B cell (primary cell): ENCODE data around the gene CELF4. TPM values are rescaled to one million over a fixed set of nuclear protein-coding genes. Genes with fewer than 3 reads are reported as not detected.

Source experiments
- ATAC-seq: fragments of 200-7000 bp; cut with Tn5 transposase; one replicate; pipeline ENCODE4 v1.10.0; 2021; ENCODE audit warnings: low read depth, mild to moderate bottlenecking, moderate number of reproducible peaks, moderate library complexity
- CTCF ChIA-PET: fragments of 350-600 bp; sonication (Branson Sonifier 250); formaldehyde crosslinking; loops from one replicate; lab custom pipeline; 2021; ENCODE audit warnings: antibody characterized with exemption, inconsistent platforms; lab: Charles Lee
- POLR2A ChIA-PET: fragments of 350-600 bp; sonication (Branson Sonifier 250); formaldehyde crosslinking; loops from one replicate; lab custom pipeline; 2021; ENCODE audit warnings: antibody characterized with exemption; lab: Charles Lee
- DNase-seq: peaks from one replicate; pipeline ENCODE4 v3.0.0; 2013
- H2AFZ ChIP-seq: 2 replicates; pipeline ENCODE4 v1.6.1; 2012; ENCODE audit warnings: mild to moderate bottlenecking, low read depth, low read length; ENCODE audit not compliant: insufficient read depth, poor library complexity, severe bottlenecking
- H3K27ac ChIP-seq, 2 donors: 1 replicate in 1 of 2; 2 replicates in 1 of 2; pipeline ENCODE4 v1.5.1; 2012 to 2013; ENCODE audit warnings: low read length in 2 of 2, mild to moderate bottlenecking in 2 of 2, moderate library complexity in 1 of 2
- H3K27me3 ChIP-seq, 4 experiments: fragments of 200-600 bp in 1 of 4; sonication (generic) in 1 of 4; replicated peaks in 1 of 4; 1 replicate in 2 of 4; 2 replicates in 2 of 4; pipeline versions ENCODE4 v1.6.1 to v1.7.0; 2013 to 2016; ENCODE audit warnings: low read length in 3 of 4, mild to moderate bottlenecking in 2 of 4, mixed read lengths in 1 of 4, moderate library complexity in 1 of 4; ENCODE audit not compliant: insufficient read depth in 4 of 4, control insufficient read depth in 3 of 4; ENCODE audit errors: control extremely low read depth in 1 of 4
- H3K36me3 ChIP-seq, 2 experiments: replicated peaks in 1 of 2; 1 replicate in 1 of 2; 2 replicates in 1 of 2; pipeline versions ENCODE4 v1.6.1 to v1.7.1; 2013; ENCODE audit warnings: low read length in 1 of 2; ENCODE audit not compliant: insufficient read depth in 2 of 2, control insufficient read depth in 1 of 2; ENCODE audit errors: control extremely low read depth in 1 of 2, extremely low read depth in 1 of 2
- H3K4me1 ChIP-seq, 2 donors: fragments of 200-600 bp in 1 of 2; sonication (generic) in 1 of 2; 1 replicate in 1 of 2; 2 replicates in 1 of 2; pipeline versions ENCODE4 v1.5.1 to v1.6.1; 2013 to 2017; ENCODE audit warnings: low read length in 2 of 2; ENCODE audit not compliant: control insufficient read depth in 2 of 2, insufficient read depth in 2 of 2
- H3K4me2 ChIP-seq: replicated peaks from 2 replicates; pipeline ENCODE3; 2012; ENCODE audit warnings: mild to moderate bottlenecking, low read depth, low read length; ENCODE audit not compliant: poor library complexity, severe bottlenecking
- H3K4me3 ChIP-seq, 5 experiments: fragments of 200-600 bp in 1 of 5; sonication (generic) in 1 of 5; 1 replicate in 3 of 5; 2 replicates in 2 of 5; pipeline versions ENCODE4 v1.5.1 to v1.7.0; 2011 to 2016; ENCODE audit warnings: low read length in 4 of 5, mild to moderate bottlenecking in 4 of 5, low read depth in 2 of 5, control low read depth in 1 of 5, moderate library complexity in 1 of 5; ENCODE audit not compliant: insufficient read depth in 1 of 5; ENCODE audit errors: control extremely low read depth in 1 of 5, extremely low read depth in 1 of 5
- H3K79me2 ChIP-seq: fragments of 200-600 bp; sonication (generic); one replicate; pipeline ENCODE4 v1.6.0; 2016; ENCODE audit warnings: low read length; ENCODE audit not compliant: control insufficient read depth, insufficient read depth
- H3K9ac ChIP-seq: fragments of 200-600 bp; sonication (generic); 2 replicates; pipeline ENCODE4 v1.6.1; 2017; ENCODE audit warnings: mild to moderate bottlenecking, low read length, moderate library complexity
- H3K9me3 ChIP-seq, 3 donors: one replicate each; pipeline versions ENCODE4 v1.6.1 to v1.7.1; 2013; ENCODE audit warnings: low read length in 2 of 3; ENCODE audit not compliant: control insufficient read depth in 2 of 3, insufficient read depth in 1 of 3; ENCODE audit errors: control extremely low read depth in 1 of 3
- H4K20me1 ChIP-seq: 2 replicates; pipeline ENCODE4 v1.6.0; 2012; ENCODE audit warnings: mild to moderate bottlenecking, low read length; ENCODE audit not compliant: insufficient read depth, control insufficient read depth, poor library complexity, severe bottlenecking
- H3K27ac Mint-ChIP-seq: one replicate; pipeline ENCODE4 v1.8.0; 2021; ENCODE audit warnings: mixed read lengths
- H3K27me3 Mint-ChIP-seq: one replicate; pipeline ENCODE4 v1.8.0; 2021; ENCODE audit warnings: mixed read lengths
- H3K4me1 Mint-ChIP-seq: one replicate; pipeline ENCODE4 v1.8.0; 2021; ENCODE audit warnings: mixed read lengths
- H3K4me3 Mint-ChIP-seq: one replicate; pipeline ENCODE4 v1.8.0; 2021; ENCODE audit warnings: mixed read lengths
- H3K9me3 Mint-ChIP-seq: one replicate; pipeline ENCODE4 v1.8.0; 2022; ENCODE audit warnings: mixed read lengths; ENCODE audit not compliant: insufficient read depth
- EZH2 ChIP-seq: IDR thresholded peaks from 2 replicates; pipeline ENCODE4 v1.6.1; 2012; ENCODE audit warnings: borderline replicate concordance, low read depth, mild to moderate bottlenecking, moderate library complexity, low read length; ENCODE audit not compliant: insufficient read depth, poor library complexity, severe bottlenecking
- WGBS: methylation state at CpG from one replicate; pipeline ENCODE4 v1.1.5; 2013; ENCODE audit warnings: missing lambda C conversion rate; ENCODE audit not compliant: insufficient coverage; 5-methylcytosine and 5-hydroxymethylcytosine counted together
- intact Hi-C: fragments of 100-400 bp; cut with micrococcal nuclease; formaldehyde crosslinking; loops from one replicate; pipeline ENCODE4 v1.10.0; 2022
- polyA plus RNA-seq: library from polyadenylated mRNA; depleted of rRNA; stranded (reverse); fragments of >200 nt; gene quantifications from 2 replicates; pipeline ENCODE4 v1.2.3, GENCODE V29; 2012
- total RNA-seq, 2 donors: library from RNA; stranded (reverse); fragments of 120-200 nt in 1 of 2; gene quantifications; 1 replicate in 1 of 2; 2 replicates in 1 of 2; pipeline versions ENCODE4 v1.2.3 to v1.2.4, GENCODE V29; 2013 to 2022
- TF ChIP-seq, protein P1 (sequence below): fragments of 200-600 bp; IDR thresholded peaks from one replicate; pipeline ENCODE4 v1.8.0; 2022; ENCODE audit warnings: antibody characterized with exemption, mild to moderate bottlenecking

Gene CELF4
- total and polyA plus RNA-seq, 2 donors (not counting 1 experiment from before 2014, with no cell fraction given): not detected

DNA sequence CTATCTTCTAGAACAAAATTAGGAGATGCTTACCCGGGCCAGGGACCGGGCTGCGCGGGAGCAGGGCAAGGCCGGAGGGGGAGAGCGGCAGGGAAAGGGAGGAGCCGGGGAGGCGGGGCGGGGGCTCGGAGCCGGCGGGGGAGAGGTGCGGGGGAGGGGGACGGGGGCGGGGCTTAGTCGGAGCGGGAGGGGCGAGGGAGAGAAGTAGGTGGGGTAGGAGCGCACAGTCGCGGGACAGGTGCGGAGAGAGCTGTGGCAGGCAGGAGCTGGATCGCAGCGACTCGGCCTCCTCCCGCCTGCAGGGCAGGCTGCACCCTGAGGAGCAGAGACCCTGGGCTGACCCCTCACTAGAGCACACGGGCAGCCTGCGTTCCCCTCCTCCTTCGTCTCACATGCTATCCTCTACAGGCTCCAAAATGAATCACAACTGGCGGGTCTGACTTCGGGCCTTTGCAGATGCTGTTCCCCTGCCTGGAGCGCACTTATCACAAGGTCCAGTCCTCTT, 290.3 kb downstream of the CELF4 start:
- Mint-ChIP-seq H3K4me3 (no peak overlapping the region), H3K4me1 (peaks cover 4% of the 10 kb centered on the region), H3K9me3 (peaks cover under 1% of the 10 kb centered on the region), H3K27me3 (peaks cover 34% of the 10 kb centered on the region), H3K27ac (no peak overlapping the region)
- Histone ChIP-seq H3K4me3 (no peak overlapping the region), H4K20me1 (no peaks in the 10 kb centered on the region), H3K9ac (no peak overlapping the region), H3K27ac (no peak overlapping the region), H3K27me3 (peaks cover 0 to 25% (median 4%) of the 10 kb centered on the region in 4 experiments), H3K4me2 (no peak overlapping the region), H3K79me2 (no peaks in the 10 kb centered on the region), H3K36me3 (no peaks in the 10 kb centered on the region), H2AFZ (no peak overlapping the region), H3K9me3 (peaks cover 0 to 53% (median 0%) of the 10 kb centered on the region in 3 donors), H3K4me1 (no peaks in the 10 kb centered on the region)
- no peak for DNase-seq
- POLR2A ChIA-PET: no interaction called here
- TF ChIP-seq, protein P1, sequence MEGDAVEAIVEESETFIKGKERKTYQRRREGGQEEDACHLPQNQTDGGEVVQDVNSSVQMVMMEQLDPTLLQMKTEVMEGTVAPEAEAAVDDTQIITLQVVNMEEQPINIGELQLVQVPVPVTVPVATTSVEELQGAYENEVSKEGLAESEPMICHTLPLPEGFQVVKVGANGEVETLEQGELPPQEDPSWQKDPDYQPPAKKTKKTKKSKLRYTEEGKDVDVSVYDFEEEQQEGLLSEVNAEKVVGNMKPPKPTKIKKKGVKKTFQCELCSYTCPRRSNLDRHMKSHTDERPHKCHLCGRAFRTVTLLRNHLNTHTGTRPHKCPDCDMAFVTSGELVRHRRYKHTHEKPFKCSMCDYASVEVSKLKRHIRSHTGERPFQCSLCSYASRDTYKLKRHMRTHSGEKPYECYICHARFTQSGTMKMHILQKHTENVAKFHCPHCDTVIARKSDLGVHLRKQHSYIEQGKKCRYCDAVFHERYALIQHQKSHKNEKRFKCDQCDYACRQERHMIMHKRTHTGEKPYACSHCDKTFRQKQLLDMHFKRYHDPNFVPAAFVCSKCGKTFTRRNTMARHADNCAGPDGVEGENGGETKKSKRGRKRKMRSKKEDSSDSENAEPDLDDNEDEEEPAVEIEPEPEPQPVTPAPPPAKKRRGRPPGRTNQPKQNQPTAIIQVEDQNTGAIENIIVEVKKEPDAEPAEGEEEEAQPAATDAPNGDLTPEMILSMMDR: no peak
- TF ChIP-seq EZH2: no peak
- no peak for ATAC-seq
- intact Hi-C loops: no loop called here
- 40% methylated on average over 18 of the region's 32 CpGs for WGBS
- CTCF ChIA-PET: no interaction called here

DNA sequence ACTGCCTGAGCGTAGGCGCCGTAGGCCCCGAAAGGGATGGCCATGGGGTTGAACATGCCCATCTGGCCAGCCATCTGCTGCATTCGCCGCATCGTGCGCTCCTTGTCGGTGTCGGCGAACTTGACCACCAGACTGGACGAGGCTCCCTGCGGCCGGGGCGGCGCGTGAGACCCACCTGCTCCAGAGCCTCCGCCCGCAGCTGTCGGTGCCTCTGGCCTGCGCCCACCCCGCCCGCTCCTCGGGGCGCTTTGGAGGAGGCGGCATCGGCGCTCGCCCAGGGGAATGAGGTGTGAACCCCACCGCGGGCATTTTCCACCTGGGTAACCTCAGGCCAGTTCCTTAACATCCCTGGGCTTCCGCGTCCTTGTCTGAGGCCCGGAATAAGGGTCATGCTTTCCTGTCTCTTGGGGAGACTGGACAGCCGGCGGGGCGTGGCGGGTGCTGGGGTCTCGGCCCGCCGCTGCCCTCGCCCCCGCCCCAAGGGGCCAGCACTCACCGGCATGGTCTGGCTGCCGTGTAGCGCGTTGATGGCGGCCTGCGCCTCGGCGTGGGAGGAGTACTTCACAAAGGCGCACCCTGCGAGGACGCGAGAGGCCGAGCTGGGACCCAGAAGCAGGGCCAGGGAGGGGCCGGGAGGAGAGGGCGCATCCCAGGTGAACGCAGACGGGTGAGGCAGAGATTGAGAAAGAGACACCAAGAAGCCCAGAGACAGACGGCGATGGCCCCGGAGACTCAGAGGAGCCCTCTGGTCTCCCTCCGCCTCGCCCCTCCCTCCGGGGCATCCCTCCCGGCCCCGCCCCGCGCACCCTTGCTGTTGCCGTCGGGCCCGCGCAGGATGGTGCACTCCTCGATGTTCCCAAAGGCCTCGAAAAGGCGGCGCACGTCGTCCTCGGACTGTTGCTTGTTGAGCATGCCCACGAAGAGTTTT, 291.0 kb downstream of the CELF4 start:
- POLR2A ChIA-PET: no interaction called here
- Mint-ChIP-seq H3K4me1 (peaks cover 4% of the 10 kb centered on the region), H3K4me3 (no peak overlapping the region), H3K9me3 (peaks cover 3% of the 10 kb centered on the region), H3K27me3 (peaks cover 34% of the 10 kb centered on the region), H3K27ac (no peak overlapping the region)
- intact Hi-C loops: no loop called here
- no peak for ATAC-seq
- TF ChIP-seq, protein P1: no peak
- TF ChIP-seq EZH2: no peak
- Histone ChIP-seq H3K79me2 (no peaks in the 10 kb centered on the region), H3K36me3 (no peaks in the 10 kb centered on the region), H3K9ac (no peak overlapping the region), H3K4me3 (no peak overlapping the region), H3K27me3 (peaks cover 0 to 21% (median 4%) of the 10 kb centered on the region in 4 experiments), H4K20me1 (no peaks in the 10 kb centered on the region), H3K27ac (no peak overlapping the region), H3K4me2 (no peak overlapping the region), H3K4me1 (no peaks in the 10 kb centered on the region), H2AFZ (no peak overlapping the region), H3K9me3 (peaks cover 0 to 57% (median 0%) of the 10 kb centered on the region in 3 donors)
- no peak for DNase-seq
- CTCF ChIA-PET: no interaction called here
- 29% methylated on average over 82 of the region's 82 CpGs for WGBS
